GM12892 (cell line): ENCODE measurements around the gene VWA8.

Experiments
- DNase-seq: peaks from one replicate; pipeline ENCODE4 v3.0.0; 2011; ENCODE audit not compliant: insufficient read length
- FAIRE-seq: peaks from 2 replicates; lab custom pipeline; 2011; peaks lifted over from hg19 to GRCh38; lab: Jason Lieb, UNC
- POLR2A ChIP-seq: IDR thresholded peaks from 2 replicates; pipeline ENCODE4 v1.6.1; 2011; ENCODE audit warnings: low read depth, low read length, control low read depth
- POLR2AphosphoS5 ChIP-seq: IDR thresholded peaks from 2 replicates; pipeline ENCODE4 v1.6.1; 2011; ENCODE audit warnings: low read depth, low read length, control low read depth
- TAF1 ChIP-seq: IDR thresholded peaks from 2 replicates; pipeline ENCODE4 v1.6.1; 2011; ENCODE audit warnings: low read depth, mild to moderate bottlenecking, control low read depth, low read length, borderline replicate concordance

VWA8 gene

DNA sequence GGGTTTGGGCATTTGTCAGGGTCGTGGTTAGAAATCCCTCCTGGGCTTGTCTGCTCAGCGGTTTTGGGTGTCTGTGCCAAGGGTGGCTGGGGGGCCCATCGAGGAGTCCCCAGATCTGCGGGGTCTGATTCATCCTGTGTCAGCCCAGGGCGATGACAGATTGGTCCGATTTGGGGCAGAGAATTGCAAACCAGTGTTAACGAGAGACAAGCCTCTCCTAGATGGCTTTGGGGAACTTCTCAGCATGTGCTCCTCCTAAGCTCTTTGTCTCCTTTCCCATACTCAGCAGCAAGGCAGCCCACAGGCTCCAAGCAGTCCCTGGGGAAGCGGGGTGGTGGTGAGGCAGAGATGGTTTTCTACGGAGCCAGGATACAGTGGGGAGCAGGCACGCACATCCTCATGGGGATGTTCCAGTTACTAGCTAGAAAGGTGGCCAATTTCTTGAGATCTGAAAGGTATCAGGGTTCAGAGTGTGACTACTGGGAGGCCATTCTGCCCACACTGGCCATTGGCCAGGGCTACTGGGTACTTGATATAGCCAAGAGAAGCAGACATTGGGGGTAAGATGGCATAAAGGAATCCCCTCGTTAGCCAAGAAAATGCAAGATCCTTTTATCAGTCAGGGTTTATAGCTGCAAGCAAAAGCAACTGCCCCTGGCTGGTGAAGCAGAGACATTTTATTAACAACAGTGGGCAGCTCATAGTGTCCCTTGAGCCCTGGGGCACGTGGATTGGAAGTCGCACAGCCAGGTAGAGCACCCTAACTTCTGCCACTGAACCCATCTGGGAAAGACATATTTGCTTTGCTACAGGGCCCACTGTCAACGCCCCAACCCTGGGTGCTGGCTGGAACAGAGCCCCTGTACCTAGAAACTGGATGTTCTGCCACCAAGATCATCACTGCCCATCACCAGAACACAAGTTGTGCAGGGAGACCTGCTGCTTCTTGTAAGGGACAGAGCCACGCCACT is 440.0 kb downstream of the VWA8 start:
- DNase-seq (no peak), FAIRE-seq (no peak)
- TF ChIP-seq POLR2A (no peak), POLR2AphosphoS5 (no peak), TAF1 (no peak)

DNA sequence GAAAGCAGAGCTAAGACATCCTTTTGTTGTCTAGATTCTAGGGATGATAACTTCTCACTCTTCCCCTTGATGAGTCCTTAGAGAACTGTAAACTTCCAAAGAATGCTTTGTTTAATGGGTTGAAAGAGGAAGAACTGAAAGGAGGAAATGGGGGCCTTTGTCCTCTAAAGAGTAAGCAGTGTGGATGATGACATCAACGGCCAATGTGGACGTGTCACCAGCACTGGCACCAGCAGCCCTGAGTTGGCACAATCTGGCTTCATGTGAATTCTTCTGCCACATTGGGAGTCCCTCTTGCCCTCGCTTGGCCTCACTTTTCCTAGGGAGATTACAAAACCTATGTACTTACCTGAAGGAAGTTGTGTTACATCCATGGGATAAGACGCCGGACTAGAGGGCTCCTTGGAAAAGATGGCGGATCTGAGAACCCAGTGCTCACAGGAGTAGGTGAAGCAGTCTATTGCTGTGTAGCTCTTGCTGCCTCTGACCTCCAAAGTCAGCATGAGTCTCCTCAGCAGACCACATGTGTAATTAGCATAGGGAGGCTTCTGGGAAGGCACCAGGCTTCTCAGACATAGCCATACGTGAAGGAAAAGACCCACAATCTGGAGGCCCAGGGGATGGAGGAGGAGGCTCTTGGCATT is 440.8 kb downstream of the VWA8 start:
- DNase-seq (no peak), FAIRE-seq (no peak)
- TF ChIP-seq POLR2AphosphoS5, result no peak
- TF ChIP-seq TAF1, result no peak
- TF ChIP-seq POLR2A, result no peak
